GM21717 (cell line): ENCODE measurements around the gene KCNE1.

Source experiments
- ATAC-seq: cut with Tn5 transposase; IDR thresholded peaks from one replicate; pipeline ENCODE4 v1.9.1; 2021; ENCODE audit warnings: mild to moderate bottlenecking, moderate library complexity; ENCODE audit not compliant: unreplicated experiment

KCNE1 gene

DNA sequence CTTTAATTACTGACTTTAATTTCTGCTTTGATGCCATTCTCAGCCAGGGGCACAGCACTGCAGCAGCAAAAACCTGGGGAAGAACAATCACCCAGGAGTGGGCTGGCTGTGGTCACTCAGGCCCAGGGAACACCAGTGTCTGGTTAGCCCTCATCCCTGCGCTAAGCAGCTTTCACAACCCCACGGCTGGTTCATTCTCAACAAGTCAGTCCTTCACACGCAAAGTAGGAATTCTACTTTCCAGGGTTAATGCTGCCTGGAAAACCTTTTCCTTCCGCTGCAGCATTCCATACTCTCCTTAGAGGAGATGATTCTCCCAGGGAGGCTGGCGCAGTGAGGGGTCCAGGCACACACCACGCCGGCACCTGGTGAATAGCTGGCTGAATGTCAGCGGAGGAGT lies 24.3 kb upstream of the KCNE1 start:
- no peak for ATAC-seq

GRCh38 chr21:34535886-34536285 lies 23.9 kb upstream of the KCNE1 start:
- no peak for ATAC-seq

DNA sequence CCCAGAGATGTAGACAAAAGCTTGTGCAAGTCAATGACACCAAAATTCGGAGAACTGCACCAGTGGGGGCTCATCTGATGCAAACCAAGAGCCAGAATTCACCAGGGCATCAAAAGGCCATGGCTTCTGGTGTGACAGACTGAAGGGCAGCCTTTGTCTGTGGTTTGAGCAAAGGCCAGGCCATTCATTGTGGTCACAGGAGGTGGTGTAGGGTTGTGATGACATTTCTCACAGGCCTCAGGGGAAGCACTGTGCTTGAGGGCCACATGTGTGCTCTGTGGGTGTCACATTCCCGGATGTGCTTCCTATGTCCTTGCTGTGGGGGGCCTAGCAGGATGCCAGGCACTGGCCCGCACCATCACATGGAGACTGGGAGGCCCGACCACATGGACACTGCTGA lies 22.5 kb upstream of the KCNE1 start:
- ATAC-seq = no peak

GRCh38 chr21:34533938-34534337 lies 21.9 kb upstream of the KCNE1 start:
- no peak for ATAC-seq

DNA sequence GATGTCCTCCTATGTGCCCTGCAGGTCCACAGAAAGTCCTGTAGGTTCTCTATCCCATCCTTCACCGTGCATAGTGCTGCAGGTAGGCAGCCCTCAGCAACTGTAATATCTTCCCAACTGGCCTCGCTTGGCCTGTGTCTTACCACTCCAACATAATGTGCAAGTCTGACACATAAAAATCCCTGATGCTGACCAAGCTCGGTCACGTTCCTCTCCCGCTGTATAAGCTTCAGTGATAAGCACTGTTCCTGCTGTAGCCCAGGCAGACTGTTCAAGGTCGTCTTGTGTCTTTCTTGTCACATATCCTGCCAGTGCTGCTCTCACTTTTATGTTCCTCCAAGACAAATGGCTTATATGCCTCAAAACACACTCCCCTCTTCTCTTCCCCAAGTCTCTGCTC lies 19.4 kb upstream of the KCNE1 start:
- no peak for ATAC-seq

DNA sequence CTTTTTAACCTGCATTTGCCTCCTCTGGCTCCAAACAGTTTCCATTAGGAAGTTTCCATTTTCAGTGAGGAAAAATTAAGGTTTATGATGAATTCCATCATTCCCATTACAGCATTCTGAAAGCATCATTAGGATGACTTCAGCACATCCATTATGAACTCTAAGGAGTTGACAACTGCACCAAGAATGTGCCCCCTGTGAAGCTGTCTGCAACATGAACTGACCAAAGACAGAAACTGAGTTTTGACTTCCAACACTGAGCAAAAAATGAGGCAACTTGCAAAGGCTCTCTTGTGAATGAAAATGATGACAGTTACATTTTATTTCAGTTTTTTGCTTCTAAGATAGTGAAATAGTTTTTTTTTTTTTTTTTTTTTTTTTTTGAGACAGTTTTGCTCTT lies 18.3 kb upstream of the KCNE1 start:
- ATAC-seq = no peak

GRCh38 chr21:34528131-34528561 lies 16.1 kb upstream of the KCNE1 start:
- ATAC-seq = no peak

DNA sequence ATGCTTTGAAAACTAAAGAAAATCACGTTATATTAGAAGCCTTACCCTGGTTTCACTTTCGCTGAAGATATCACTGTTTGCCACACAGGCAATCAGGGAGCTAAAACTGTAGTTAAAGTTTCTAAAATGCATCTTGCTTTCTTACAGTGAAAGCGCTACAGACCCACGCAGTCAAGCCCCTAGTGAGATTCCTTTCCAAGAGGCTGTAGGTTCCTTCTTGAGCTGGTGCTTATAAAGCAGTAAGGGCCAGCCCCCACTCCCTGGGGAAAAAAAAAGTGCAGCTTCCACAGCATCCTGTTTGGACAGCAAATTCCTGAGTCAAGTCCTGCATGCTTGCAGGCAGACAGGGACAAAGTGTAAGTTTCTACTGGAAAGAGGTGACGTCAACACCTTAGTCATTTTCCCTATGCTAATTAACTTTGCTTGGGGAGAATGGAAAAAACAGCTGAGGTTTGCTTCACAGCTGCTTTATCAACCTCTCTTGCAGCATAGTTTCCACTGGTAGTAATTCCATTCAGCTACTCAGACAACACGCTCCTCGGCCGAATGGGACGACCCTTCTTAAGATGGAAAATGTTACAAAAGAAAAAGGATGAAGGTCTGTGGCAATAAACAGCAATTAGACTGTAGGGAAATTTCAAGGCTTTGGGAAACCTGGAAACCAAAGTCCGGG lies 14.7 kb upstream of the KCNE1 start:
- ATAC-seq = peak; percentile 68

GRCh38 chr21:34526241-34526617 lies 14.2 kb upstream of the KCNE1 start:
- no peak for ATAC-seq

DNA sequence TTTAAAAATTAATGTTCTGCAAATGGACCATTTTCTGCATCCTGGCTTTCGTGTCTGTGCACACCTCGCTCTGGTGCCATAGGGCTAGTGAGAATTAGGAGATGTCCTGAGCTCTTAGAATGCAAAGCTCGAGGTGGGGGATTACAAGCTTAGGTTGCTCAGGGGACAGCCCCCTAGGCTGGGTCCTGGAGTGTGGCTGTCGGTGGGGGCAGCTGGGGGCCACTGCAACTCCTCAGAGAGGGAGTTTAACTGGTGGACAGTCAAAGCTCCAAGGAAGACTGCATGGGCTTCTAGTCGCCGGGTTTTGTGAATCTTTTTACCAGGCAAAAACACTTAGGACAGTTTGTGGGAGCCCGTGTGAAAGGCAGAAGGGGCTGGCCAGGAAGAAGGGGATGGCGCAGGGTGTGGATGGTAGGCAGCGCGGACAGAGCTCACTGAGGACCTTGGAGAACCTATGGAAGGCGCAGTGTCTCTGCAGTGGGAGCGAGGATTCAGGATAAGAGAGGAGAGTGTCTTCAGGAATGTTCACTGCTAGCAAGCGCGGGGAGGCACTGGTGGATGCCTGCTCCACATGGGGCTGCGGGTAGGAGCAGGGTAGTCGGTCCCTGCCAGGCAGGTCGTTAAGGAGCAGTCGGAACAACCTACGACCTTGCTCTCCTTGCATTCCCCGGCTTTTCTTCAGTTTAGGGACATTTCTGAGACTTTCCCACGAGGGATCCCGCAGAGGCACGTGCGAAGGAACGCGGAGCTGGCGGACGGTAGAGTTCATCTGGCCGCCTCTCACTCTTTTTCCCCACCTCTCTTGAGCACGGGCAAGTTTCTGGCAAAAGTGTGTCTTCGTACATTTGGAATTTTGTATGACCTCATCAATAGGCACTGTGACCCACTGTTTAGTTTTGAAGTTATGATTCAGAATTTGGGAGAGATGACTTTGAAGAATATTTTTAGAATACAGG lies 12.9 kb upstream of the KCNE1 start:
- ATAC-seq = no peak

- no peak for ATAC-seq
Observed at GRCh38 chr21:34523019-34523555, 11.1 kb upstream of the KCNE1 start.

- ATAC-seq = no peak
Observed at GRCh38 chr21:34522284-34522683, 10.3 kb upstream of the KCNE1 start.

GRCh38 chr21:34521561-34521960 lies 9.6 kb upstream of the KCNE1 start:
- ATAC-seq = no peak

- ATAC-seq = no peak
Observed at GRCh38 chr21:34520764-34521508, 8.9 kb upstream of the KCNE1 start.

DNA sequence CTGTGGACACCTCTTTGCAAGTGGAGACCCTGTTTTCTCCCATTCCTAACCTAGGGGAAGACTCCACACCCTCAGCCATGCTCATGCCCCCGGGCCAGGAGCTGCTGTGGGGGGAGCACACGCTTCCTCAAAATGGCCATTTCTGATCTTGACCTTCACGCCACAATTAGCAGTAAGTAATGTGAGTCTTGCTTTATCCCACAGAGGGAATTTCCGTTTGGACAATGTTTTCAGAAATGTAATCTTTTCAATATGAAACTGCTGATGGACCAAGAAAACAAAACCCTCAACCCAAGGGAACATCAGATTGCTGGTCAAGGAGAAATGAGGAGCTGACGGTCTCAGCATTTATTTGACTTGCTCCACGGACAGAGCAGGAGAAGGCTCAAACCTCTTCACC lies 8.3 kb upstream of the KCNE1 start:
- no peak for ATAC-seq

- no peak for ATAC-seq
Observed at GRCh38 chr21:34519694-34520093, 7.7 kb upstream of the KCNE1 start.

DNA sequence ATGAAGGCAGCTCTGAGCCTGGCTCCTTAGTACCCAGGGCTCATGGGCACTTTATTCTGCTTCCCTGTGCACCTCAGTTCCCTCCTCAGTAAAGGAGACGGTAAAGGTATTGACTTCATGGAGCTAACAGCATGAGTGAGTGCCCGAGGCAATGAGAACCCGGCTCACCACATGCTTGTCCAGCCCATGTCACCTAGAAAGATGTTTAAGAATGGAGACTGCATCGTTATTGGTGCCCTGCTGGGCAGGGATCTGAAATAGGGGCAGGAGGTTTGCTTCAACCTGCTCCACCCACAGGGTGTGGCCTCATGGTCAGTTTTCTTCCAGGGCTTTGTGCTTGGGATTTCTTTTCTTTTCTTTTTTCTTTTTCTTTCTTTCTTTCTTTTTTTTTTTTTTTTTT lies 7.0 kb upstream of the KCNE1 start:
- no peak for ATAC-seq

DNA sequence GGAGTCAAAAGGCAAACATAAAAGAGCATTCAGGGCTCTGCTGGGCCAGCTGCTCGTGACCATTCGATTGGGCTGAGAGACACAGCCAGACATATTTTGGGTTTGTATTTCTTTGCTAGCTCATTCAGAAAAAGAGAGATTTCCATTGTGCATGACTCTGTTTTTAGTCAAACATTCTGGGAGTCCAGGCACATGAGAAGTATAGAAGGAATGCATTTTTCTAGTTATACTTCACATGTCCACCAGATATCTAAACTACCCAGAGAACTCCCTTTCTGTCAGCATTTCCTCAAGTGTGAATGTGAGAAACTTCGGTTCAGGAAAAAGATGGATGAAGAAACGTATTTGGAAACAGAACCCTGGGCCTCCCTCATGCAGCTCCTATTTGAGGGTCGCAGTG lies 6.3 kb upstream of the KCNE1 start:
- ATAC-seq = no peak

DNA sequence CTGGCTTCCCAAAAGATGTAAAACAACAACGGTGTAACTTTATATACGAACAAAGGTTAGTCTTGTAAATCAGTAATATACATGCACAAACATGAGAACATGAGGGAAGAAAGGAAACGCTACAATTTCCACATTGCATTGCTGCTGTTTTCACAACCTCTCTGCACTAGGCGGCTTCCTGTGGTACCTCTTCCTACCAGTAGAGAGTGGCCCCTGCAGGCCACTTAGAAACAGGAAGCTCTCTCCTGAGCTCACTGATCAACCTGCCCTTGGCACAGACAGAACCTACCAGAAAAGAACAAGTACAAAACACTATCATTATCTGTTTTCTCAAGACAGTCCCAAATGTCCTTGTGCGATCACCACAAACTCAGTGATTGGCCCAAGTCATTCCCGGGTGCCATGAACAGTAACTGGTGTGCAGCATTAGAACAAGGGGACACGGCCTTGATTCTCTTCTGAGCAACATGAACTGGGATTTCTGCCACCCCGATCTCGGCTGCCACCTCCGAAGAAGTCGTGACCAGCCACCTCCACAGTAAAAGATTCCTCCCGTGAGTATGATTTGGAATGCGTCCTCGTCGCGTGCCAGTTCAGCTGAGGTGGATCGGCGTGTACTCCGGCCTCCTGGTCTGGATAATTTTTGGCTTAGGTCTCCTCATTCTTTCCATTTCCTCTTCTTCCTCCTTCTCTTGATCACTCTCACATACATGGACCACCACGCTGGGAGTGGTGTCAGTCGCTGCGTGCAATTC lies 5.7 kb upstream of the KCNE1 start:
- ATAC-seq = no peak

DNA sequence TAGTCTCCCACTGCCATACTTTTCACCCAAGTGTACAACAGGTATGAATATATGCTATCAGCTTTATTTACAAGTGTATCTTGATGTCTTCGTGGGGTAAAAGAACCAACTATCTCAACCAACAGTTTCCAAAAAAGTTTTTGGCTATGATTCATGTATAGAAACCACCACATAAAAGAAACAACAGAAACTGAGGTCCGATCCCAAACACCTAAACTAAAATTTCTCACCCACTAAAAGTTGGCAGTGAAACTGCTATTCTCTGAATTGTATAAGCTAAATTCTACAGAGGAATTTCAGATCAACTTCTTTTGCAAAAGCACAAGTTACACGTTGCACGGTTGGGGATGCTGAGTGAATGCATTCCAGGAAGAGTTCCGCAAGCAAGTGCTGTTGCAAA lies 5.0 kb upstream of the KCNE1 start:
- no peak for ATAC-seq
